ENCODE data around the gene H6PD.
A peak's percentile ranks its signal among the peaks of the same experiment; 100 is the strongest.

H6PD gene

GRCh38 chr1:9314711-9315379 lies 80.3 kb downstream of the H6PD start:
- DNase-seq (ENCODE audit: low read depth in 2 of 3, low spot score in 2 of 3), result no peak

GRCh38 chr1:9315411-9316079 lies 81.0 kb downstream of the H6PD start:
- peak; percentile 29 to 48 (median 32) for DNase-seq (ENCODE audit: low read depth in 2 of 3, low spot score in 2 of 3)

- no peak for DNase-seq (ENCODE audit: low read depth in 2 of 3, low spot score in 2 of 3)
Measured at GRCh38 chr1:9316080-9316444, 81.5 kb downstream of the H6PD start.

GRCh38 chr1:9316512-9316911 lies 81.9 kb downstream of the H6PD start:
- no peak for DNase-seq (ENCODE audit: low read depth in 2 of 3, low spot score in 2 of 3)

GRCh38 chr1:9317072-9317471 lies 82.5 kb downstream of the H6PD start:
- DNase-seq (ENCODE audit: low read depth in 2 of 3, low spot score in 2 of 3), result no peak

GRCh38 chr1:9317591-9318417 lies 83.2 kb downstream of the H6PD start:
- DNase-seq (ENCODE audit: low read depth in 2 of 3, low spot score in 2 of 3), result no peak

GRCh38 chr1:9319208-9319788 lies 84.7 kb downstream of the H6PD start:
- DNase-seq (ENCODE audit: low read depth in 2 of 3, low spot score in 2 of 3), result no peak

GRCh38 chr1:9319789-9320519 lies 85.4 kb downstream of the H6PD start:
- DNase-seq (ENCODE audit: low read depth in 2 of 3, low spot score in 2 of 3), result no peak

Measured in activated CD8-positive, alpha-beta memory T cell treated with anti-CD3 and anti-CD28 coated beads for 48 hours (primary cell).